Ammon's horn (tissue), 1 donor: Measurements from ENCODE around the gene ZFAND6.

Experiments
- DNase-seq: peaks from one replicate; pipeline ENCODE4 v3.0.0-alpha.2; 2016; ENCODE audit warnings: low spot score

The ZFAND6 gene

GRCh38 chr15:80171787-80172186 lies 112.3 kb downstream of the ZFAND6 start:
- DNase-seq, result no peak

GRCh38 chr15:80172401-80172800 lies 112.9 kb downstream of the ZFAND6 start:
- DNase-seq, result no peak

GRCh38 chr15:80173022-80173759 lies 113.7 kb downstream of the ZFAND6 start:
- peak; percentile 31 for DNase-seq

GRCh38 chr15:80174017-80174746 lies 114.7 kb downstream of the ZFAND6 start:
- peak; percentile 39 for DNase-seq

DNA sequence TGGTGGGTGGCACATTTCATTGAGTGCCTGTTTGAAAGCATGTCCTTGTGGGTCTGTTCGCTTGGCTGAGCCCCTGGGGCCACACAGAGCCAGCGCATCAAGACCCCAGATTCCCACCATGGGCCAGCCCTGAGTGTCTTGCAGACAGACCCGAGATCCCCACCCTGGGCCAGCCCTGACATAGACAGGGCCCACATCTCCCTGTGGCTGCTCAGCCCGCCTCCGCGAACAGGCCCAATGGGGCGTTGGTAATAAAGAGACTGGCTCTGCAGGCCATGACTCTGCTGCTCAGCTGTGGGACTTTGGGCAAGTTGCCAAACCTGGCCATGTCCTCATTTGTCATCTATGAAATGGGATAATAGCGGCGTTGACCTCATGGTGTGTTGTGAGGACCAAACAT lies 116.0 kb downstream of the ZFAND6 start:
- no peak for DNase-seq

- DNase-seq, result no peak
Measured at GRCh38 chr15:80176443-80176842, 117.0 kb downstream of the ZFAND6 start.

- DNase-seq, result no peak
Measured at GRCh38 chr15:80177156-80177555, 117.7 kb downstream of the ZFAND6 start.

DNA sequence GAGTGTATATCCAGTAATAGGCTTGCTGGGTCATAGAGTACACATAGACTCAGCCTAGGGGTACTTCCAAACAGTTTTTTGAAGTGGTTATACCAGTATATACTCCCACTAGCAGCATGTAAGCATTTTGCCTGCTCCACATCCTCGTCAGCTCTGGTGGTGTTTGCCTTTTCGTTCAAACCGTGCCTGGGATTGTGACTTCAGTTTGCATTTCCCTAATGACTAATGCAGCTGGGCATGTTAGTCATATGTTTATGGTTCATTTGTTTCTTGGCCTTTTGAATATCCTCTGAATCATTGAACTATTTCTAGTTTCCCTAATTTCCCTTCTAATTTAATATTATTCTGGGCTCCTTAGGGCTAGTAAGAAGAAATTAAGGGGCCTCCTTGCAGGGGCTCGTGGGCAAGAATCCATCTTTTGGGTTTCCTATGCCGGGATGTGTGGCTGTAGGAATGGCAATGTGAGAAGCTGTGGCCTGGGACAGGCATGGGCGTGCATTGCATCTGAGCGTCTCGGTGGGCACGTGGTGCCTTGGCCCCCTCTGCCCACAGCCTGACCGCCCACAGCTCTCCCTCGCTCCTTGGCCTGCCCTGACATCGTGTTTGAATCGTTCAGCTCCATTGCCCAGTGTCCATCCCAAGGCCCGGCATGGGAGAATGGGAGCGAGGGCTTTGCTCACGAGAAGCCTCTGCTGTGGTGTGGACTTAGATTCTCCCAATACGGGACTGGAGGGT lies 119.7 kb downstream of the ZFAND6 start:
- no peak for DNase-seq

- no peak for DNase-seq
Measured at GRCh38 chr15:80179935-80180334, 120.5 kb downstream of the ZFAND6 start.

- no peak for DNase-seq
Measured at GRCh38 chr15:80180468-80180867, 121.0 kb downstream of the ZFAND6 start.

- DNase-seq, result no peak
Measured at GRCh38 chr15:80180986-80181385, 121.5 kb downstream of the ZFAND6 start.

DNA sequence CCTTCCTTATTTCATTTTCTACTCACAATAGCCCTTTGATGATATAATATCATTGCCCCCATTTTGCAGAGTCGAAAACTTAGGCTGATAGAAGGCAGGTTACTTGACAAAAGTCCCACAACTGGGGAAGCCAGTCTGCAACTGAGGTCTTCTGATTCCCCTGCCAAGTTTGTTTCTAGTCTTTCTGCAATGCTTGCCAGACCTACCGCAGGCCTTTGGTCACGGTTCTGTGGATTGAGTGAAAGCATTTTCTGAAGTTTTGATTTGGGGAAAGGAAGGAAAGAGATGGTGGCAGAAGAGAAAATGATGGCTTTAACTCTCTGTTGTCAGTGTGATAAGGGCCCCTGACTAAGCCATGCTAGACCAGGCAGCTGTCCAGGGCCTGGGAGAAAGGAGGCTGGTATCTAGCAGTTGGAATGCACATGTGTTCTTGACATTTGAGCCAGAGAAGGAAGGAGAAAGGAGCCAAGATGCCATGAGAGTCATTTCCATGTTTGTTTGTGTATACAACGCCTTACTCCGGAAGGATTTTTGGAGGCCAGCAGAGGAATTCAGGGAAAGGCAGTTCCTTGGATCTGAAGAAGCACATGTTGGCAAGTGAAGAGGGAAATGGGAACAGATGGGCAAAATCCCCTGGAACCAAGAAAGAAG lies 123.3 kb downstream of the ZFAND6 start:
- no peak for DNase-seq

DNA sequence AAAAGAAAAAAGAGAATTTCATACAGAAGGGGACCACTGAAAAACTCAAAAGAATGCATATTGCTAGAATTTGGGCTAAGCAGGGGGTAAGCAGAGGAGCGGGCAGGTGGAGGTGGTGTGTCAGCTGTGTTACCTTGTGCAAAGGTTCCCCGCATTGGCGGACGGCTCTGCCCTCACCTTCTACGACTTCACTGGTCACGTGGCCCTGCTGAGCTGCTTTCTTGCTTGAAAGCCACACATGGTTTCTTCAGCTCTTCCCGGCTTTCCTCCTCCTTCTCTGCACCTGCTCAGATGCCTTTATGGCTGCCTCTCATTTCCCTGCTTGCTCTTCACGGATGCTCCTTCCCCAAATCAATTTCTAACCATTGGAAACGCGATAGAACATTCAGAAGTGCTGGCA lies 123.8 kb downstream of the ZFAND6 start:
- DNase-seq, result no peak

DNA sequence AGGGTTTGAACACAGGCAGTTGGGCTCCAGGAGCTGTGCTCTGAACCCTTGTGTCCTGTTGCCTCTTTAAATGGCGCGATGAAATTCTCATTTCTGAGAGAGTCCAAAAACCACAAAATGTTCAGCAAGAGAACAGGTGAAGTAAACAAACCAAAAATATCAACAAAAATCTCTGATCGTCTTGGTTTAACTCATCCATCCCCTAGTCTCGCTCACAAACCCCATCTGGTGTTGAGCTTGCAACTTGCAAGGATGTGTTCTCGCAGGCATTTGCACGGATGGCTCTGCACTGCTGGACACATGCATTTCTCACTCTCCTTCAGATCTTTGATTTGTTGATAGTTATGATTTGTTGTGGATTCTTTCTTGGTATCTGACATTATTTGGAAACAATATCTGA lies 124.4 kb downstream of the ZFAND6 start:
- DNase-seq, result peak; percentile 22

GRCh38 chr15:80184554-80184953 lies 125.1 kb downstream of the ZFAND6 start:
- DNase-seq, result no peak

GRCh38 chr15:80185152-80185551 lies 125.7 kb downstream of the ZFAND6 start:
- DNase-seq, result no peak

DNA sequence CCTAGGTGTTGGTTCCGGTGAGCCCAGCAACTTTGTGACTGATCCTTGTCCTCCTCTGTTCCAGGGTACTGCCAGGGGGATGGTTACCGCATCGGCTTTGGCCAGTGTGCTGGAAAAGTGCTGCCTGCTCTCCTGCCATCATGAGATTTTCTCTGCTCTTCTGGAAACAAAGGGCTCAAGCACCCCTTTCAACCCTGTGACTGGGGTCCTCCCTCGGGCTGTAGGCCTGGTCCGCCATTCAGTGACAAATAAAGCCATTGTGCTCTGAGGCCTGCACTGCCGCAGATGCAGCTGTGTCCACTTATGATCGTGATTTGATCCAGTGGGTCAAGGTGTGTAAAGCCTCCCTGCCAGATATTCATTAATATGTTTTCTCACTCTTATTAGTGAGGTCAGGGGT lies 126.6 kb downstream of the ZFAND6 start:
- DNase-seq, result no peak

DNA sequence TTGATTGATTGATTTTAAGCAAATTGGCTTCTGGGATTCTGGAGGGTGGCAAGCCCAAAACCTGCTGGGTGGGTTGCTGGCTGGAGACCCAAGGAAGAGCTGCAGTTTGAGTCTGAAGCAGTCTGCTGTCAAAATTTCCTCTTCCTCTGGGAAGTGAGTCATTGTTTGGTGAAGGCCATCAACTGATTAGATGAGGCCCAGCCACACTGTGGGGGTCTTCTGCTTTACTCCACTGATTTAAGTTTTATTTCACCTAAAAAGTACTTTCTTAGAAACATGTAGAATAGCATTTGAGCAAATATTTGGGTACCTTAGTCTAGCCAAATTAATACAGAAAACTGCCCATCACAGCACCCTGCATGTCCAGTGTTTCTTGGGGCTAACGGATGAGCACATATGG lies 127.1 kb downstream of the ZFAND6 start:
- DNase-seq, result no peak
